ENCODE measurements around the gene FOXG1. TPM values are rescaled to one million over a fixed set of nuclear protein-coding genes. Genes with fewer than 3 reads are reported as not detected.
A peak's percentile ranks its signal among the peaks of the same experiment; 100 is the strongest.

The FOXG1 gene
- total and polyA plus RNA-seq, 9 of the 15 experiments (the other 6 are each of a cell fraction or from before 2014, with no cell fraction given) = 0.56 to 3.7 (median 0.85) TPM

DNA sequence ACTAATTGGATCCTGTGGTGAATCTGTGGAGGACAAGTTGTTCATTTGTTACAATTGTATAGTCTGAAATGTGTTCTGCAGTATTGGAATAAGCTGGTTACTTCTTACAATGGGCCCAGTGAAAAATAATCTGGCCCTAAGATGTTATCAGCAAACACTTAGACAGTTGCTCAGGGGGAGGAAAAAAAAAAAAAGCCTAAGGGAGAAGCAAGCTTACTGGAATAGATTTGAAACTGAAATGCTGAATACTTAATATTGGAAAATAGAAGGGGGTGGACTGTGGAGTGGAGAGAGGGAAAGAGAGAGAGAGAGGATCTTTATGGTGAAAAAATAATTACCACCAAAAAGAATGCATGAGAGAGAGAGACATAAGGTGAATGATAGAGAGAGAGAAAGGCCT lies 4.0 kb downstream of the FOXG1 start:
- CTCF ChIA-PET (ENCODE audit: low intra/inter-chr PET ratio) = no interaction called here
- H2AFZ ChIP-seq (ENCODE audit: low read depth, low read length) = no peak overlapping the region
- peaks cover 38% of the 10 kb centered on the region for H3K79me2 ChIP-seq (ENCODE audit: control insufficient read depth, insufficient read depth, low read length)
- ATAC-seq (no peak), FAIRE-seq (no peak), DNase-seq (ENCODE audit: extremely low read depth in 1 of 4, low spot score in 3 of 4) (no peak)
- no TSS peak for BruUV-seq (replicated peaks)
- no peak overlapping the region for H3K4me3 ChIP-seq
- no peaks in the 10 kb centered on the region for H3K9me3 ChIP-seq (replicated peaks; ENCODE audit: control insufficient read depth, insufficient read depth, low read depth, low read length)
- peaks cover 0 to 10% of the 10 kb centered on the region in 2 experiments; a peak in 1 of 5 replicates for H3K27me3 ChIP-seq (ENCODE audit: control insufficient read depth in 2 of 2, insufficient read depth in 2 of 2, low read length in 2 of 2)
- intact Hi-C loops (cut with micrococcal nuclease) = no loop called here
- TF ChIP-seq ZNF282 (CRISPR knock-in tag; IDR thresholded peaks at IDR 0.05) (no peak), ZEB2 (IDR thresholded peaks at IDR 0.05) (no peak), NELFE (IDR thresholded peaks at IDR 0.05; ENCODE audit: insufficient read depth, insufficient read length) (no peak), XRCC4 (IDR thresholded peaks at IDR 0.05; ENCODE audit: extremely low read depth, insufficient read depth, insufficient read length) (no peak), ZNF384 (IDR thresholded peaks at IDR 0.05; ENCODE audit: low read depth, low read length) (peak; percentile 71), ZC3H8 (IDR thresholded peaks at IDR 0.05) (no peak)
- H3K9me1 ChIP-seq (ENCODE audit: control insufficient read depth, insufficient read depth, low read length) = no peaks in the 10 kb centered on the region
- no peaks in the 10 kb centered on the region for H4K20me1 ChIP-seq (replicated peaks; ENCODE audit: control insufficient read depth, insufficient read depth, low read length)
- no peak overlapping the region for H3K4me2 ChIP-seq (ENCODE audit: insufficient read depth, low read length)
- POLR2A ChIA-PET = no interaction called here
- in situ Hi-C loops (cut with MboI) = loop anchor here (25.0 kb wide), 2 partner anchors 442 to 1442 kb away; no protein-coding TSS in a partner anchor
- H3K36me3 ChIP-seq (ENCODE audit: control insufficient read depth, insufficient read depth, low read length) = no peaks in the 10 kb centered on the region
- no peak overlapping the region; a peak in 1 of 4 replicates for H3K9ac ChIP-seq (ENCODE audit: insufficient read depth in 1 of 2, low read depth in 2 of 2, low read length in 2 of 2)
- H3K27ac ChIP-seq (ENCODE audit: extremely low read depth, low read depth, low read length) = no peak overlapping the region
- peaks cover 0 to 16% of the 10 kb centered on the region in 2 experiments; a peak in 2 of 5 replicates for H3K4me1 ChIP-seq (replicated peaks in 1 of 2; ENCODE audit: control insufficient read depth in 2 of 2, insufficient read depth in 2 of 2, low read length in 2 of 2)

DNA sequence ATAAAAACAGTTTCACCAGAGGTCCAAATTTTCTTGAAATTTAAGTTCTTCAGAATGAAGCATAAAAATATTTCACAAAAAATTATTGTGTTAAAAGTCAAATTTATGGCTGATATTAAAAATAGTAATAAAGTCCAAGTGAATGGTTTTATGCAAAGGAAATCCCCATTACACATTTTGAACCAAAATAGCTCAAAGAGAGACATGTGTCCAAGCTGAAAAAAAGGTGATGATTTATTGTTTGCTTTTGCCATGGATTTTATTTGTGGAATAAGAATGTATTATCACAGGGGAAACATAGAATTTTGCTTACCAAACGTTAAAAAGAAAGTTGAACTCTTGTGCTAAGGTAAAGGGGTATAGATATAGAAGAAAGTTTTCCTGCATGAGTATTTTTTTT lies 4.6 kb downstream of the FOXG1 start:
- POLR2A ChIA-PET = no interaction called here
- H4K20me1 ChIP-seq (replicated peaks; ENCODE audit: control insufficient read depth, insufficient read depth, low read length) = no peaks in the 10 kb centered on the region
- H3K9me3 ChIP-seq (replicated peaks; ENCODE audit: control insufficient read depth, insufficient read depth, low read depth, low read length) = no peaks in the 10 kb centered on the region
- peaks cover 0 to 10% of the 10 kb centered on the region in 2 experiments; a peak in 1 of 5 replicates for H3K27me3 ChIP-seq (ENCODE audit: control insufficient read depth in 2 of 2, insufficient read depth in 2 of 2, low read length in 2 of 2)
- intact Hi-C loops (cut with micrococcal nuclease) = no loop called here
- H3K27ac ChIP-seq (ENCODE audit: extremely low read depth, low read depth, low read length) = no peak overlapping the region
- no peaks in the 10 kb centered on the region for H3K9me1 ChIP-seq (ENCODE audit: control insufficient read depth, insufficient read depth, low read length)
- 14% methylated on average over 1 of the region's 1 CpG for WGBS (ENCODE audit: insufficient coverage, low coverage, missing lambda C conversion rate)
- ATAC-seq = no peak
- BruUV-seq (replicated peaks) = no TSS peak
- CTCF ChIA-PET (ENCODE audit: low intra/inter-chr PET ratio) = no interaction called here
- H3K4me1 ChIP-seq (replicated peaks in 1 of 2; ENCODE audit: control insufficient read depth in 2 of 2, insufficient read depth in 2 of 2, low read length in 2 of 2) = peaks cover 0 to 16% of the 10 kb centered on the region in 2 experiments; a peak in 2 of 5 replicates
- no peak for FAIRE-seq
- no peak overlapping the region for H2AFZ ChIP-seq (ENCODE audit: low read depth, low read length)
- no peak for DNase-seq (ENCODE audit: extremely low read depth in 1 of 4, low spot score in 3 of 4)
- no peak overlapping the region for H3K4me2 ChIP-seq (ENCODE audit: insufficient read depth, low read length)
- no peak overlapping the region for H3K4me3 ChIP-seq
- in situ Hi-C loops (cut with MboI) = loop anchor here (25.0 kb wide), 2 partner anchors 441 to 1441 kb away; no protein-coding TSS in a partner anchor
- H3K9ac ChIP-seq (ENCODE audit: insufficient read depth in 1 of 2, low read depth in 2 of 2, low read length in 2 of 2) = no peak overlapping the region; a peak in 1 of 4 replicates
- no peaks in the 10 kb centered on the region for H3K36me3 ChIP-seq (ENCODE audit: control insufficient read depth, insufficient read depth, low read length)
- peaks cover 36% of the 10 kb centered on the region for H3K79me2 ChIP-seq (ENCODE audit: control insufficient read depth, insufficient read depth, low read length)
- TF ChIP-seq E2F1 (CRISPR knock-in tag; IDR thresholded peaks at IDR 0.05) (no peak), ZNF655 (CRISPR knock-in tag; IDR thresholded peaks at IDR 0.05) (no peak), HOMEZ (CRISPR knock-in tag; IDR thresholded peaks at IDR 0.05) (no peak)
